D721Med (cell line): ENCODE results near the gene PCSK5.

Experiments used
- DNase-seq: peaks from one replicate; pipeline ENCODE4 v3.0.0; 2011; ENCODE audit warnings: low spot score; ENCODE audit not compliant: insufficient read length
- FAIRE-seq: peaks from 2 replicates; lab custom pipeline; 2011; peaks lifted over from hg19 to GRCh38; lab: Jason Lieb, UNC
- TF ChIP-seq, protein P1 (sequence below): IDR thresholded peaks from 2 replicates; pipeline ENCODE4 v1.5.1; 2012; ENCODE audit warnings: mild to moderate bottlenecking, control low read depth; ENCODE audit not compliant: insufficient read depth; ENCODE audit errors: missing control alignments

Gene PCSK5

DNA sequence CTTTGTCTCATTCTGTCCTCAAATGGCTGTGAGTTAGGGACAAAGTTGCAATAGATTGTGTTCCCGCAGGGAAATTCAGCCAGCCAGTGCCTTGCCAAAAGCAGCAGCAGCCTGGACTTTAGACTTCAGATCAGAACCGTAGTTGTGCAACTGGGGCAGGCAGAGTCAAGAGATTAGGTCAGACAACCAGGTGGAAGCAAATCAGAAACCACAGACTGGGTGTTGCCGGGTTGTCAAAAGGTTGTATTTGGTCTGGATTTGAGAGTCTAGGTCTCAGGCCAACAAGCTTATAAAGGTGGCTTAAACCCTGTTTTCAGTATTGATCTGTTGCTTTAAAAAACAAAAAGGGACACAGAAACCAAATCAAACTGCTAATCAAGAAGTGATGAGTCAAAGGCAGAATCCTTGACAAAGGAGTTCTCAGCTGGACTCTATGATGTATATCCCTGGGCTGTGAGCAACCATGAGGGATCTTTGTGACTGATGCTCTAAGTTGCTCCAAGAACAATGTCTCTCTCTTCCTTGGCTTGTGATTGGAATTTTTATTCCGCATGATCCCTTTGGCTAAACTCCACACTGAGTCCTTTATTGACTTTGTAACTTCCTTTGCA lies 482.8 kb downstream of the PCSK5 start:
- TF ChIP-seq, protein P1, sequence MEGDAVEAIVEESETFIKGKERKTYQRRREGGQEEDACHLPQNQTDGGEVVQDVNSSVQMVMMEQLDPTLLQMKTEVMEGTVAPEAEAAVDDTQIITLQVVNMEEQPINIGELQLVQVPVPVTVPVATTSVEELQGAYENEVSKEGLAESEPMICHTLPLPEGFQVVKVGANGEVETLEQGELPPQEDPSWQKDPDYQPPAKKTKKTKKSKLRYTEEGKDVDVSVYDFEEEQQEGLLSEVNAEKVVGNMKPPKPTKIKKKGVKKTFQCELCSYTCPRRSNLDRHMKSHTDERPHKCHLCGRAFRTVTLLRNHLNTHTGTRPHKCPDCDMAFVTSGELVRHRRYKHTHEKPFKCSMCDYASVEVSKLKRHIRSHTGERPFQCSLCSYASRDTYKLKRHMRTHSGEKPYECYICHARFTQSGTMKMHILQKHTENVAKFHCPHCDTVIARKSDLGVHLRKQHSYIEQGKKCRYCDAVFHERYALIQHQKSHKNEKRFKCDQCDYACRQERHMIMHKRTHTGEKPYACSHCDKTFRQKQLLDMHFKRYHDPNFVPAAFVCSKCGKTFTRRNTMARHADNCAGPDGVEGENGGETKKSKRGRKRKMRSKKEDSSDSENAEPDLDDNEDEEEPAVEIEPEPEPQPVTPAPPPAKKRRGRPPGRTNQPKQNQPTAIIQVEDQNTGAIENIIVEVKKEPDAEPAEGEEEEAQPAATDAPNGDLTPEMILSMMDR = no peak
- no peak for DNase-seq
- FAIRE-seq = no peak

DNA sequence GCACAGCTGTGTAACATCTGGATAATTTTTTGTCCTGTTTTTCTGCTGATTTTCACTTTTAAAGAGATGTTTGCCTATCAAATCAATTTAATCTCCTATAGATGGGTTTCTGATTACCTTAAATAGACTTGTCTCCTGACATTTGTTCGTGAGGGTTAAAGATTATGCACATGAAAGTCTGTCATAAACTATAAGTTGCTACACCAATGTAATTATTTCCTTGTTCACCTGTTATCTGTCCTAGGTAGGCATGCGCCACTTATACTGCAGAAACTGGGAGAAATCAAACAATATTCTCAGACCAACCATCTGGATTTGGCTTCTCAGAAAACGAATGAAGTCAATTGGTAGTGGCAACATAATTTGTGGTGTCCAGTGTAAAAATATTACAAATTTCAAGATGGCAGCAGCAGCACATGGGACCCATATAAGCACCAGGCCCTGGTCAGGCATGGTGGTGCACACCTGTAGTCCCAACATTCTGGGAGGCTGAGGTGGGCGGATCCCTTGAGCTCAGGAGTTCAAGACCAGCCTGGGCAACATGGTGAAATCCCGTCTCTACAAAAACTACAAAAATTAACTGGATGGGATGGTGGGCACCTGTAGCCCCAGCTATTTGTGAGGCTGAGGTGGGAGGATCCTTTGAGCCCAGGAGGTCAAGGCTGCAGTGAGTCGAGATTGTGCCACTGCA lies 483.5 kb downstream of the PCSK5 start:
- FAIRE-seq (no peak), DNase-seq (no peak)
- TF ChIP-seq, protein P1 = no peak

DNA sequence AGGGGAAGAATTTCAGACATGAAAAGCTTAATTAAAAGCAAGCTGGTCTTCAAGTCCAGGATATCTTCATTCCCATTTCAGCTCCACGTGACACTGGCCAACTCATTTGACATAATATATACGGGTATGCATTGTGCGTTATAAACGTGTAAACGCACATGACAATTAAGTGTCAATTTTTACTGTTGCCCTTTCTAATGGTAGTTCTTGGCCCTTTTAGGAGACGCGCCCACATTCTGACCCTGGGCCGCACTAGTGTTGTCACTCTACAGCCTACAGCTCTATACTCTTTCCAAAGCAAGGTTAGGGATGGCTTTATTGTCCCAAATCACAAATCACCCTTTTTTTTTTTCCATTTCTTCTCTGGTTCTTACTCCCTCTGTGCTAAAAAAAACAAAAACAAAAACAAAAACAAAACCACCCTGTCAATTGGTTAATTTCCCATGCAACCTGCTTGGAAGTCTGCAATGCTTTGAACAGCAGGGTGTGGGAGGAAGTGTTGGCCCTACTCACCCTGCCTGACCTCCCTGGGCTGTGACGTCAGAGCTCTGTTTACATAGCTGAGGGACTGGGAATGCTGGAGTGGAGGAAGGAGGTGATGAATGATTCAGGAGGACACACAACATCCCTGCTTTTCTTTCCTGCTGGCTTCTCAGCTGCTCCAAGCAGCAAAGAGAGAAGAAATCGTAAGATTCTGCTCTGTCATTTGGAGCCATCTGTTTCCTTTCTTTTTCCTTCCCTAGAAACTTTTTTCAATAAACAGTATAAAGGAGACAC lies 484.5 kb downstream of the PCSK5 start:
- DNase-seq (no peak), FAIRE-seq (no peak)
- TF ChIP-seq, protein P1 = no peak

DNA sequence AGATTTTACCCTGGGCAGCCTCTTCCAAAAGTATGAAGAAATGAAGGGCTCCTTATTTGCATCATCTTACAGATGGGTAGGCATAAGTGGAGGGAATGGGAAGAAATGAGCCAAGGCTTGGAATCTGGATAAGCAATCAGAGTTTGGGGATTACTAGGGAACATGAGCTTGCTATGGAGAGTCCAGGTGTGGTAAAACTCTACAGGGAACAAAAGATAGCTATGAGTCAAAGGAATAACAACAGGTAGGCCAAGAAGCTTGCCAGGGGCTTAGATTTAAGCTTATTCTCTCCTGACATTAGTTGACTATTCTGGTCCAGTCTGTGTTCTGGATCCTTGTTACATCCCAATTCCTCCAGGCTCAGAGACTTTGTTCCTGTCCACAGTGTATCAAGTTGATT lies 487.3 kb downstream of the PCSK5 start:
- DNase-seq = no peak
- no peak for FAIRE-seq
- TF ChIP-seq, protein P1 = no peak

DNA sequence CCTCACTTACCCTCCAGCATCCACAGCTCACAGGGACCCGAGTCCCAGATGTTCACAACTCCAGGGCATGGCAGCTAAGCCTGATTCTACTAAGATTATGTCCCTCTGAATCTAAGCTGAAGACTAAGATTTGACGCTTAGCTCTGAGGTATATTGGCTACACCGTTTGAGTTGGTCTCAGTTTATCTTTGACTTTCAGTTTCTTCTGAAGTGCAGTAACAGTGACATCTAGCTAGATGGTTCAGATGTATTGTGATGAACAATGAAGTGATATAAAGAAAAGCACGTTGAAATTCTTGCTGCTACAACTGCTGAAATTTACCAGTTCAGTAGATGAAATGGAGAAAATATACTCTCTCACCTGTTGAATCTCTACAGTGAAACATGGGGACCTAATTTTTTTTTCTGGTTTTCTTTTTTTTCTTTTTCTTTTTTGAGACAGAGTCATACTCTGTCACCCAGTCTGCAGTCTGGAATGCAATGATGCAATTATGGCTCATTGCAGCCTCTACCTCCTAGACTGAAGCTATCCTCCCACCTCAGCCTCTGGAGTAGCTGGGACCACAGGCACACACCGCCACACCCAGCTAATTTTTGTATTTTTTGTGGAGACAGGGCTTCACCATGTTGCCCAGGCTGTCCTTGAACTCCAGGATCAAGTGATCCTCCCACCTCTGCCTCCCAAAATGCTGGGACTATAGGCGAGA lies 488.0 kb downstream of the PCSK5 start:
- FAIRE-seq = no peak
- no peak for DNase-seq
- TF ChIP-seq, protein P1 = no peak

DNA sequence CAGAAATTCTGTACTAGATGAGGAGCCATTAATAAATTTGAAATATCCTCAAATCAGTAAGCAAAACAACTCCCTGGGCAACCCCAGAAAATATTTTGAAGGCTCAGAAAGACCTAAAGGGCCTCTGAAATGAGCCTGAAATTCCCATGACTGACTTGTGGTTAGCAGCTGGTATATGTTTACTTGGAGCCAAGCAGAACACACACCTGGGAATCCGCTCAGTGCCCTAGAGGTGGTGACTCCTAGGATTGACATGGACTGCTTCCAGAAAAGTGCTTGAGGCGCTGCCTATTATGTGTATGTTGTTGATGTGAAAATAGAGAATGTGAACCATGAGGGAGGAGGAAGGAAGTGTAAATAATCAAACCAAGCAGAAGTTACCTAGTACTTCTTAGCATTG lies 489.0 kb downstream of the PCSK5 start:
- DNase-seq = no peak
- FAIRE-seq = no peak
- TF ChIP-seq, protein P1 = no peak
